ENCODE data around the gene PCDH12. TPM values are rescaled to one million over a fixed set of nuclear protein-coding genes. Genes with fewer than 3 reads are reported as not detected.

The PCDH12 gene
- total RNA-seq, 1 donor from 2014 or later = 3.2 TPM

DNA sequence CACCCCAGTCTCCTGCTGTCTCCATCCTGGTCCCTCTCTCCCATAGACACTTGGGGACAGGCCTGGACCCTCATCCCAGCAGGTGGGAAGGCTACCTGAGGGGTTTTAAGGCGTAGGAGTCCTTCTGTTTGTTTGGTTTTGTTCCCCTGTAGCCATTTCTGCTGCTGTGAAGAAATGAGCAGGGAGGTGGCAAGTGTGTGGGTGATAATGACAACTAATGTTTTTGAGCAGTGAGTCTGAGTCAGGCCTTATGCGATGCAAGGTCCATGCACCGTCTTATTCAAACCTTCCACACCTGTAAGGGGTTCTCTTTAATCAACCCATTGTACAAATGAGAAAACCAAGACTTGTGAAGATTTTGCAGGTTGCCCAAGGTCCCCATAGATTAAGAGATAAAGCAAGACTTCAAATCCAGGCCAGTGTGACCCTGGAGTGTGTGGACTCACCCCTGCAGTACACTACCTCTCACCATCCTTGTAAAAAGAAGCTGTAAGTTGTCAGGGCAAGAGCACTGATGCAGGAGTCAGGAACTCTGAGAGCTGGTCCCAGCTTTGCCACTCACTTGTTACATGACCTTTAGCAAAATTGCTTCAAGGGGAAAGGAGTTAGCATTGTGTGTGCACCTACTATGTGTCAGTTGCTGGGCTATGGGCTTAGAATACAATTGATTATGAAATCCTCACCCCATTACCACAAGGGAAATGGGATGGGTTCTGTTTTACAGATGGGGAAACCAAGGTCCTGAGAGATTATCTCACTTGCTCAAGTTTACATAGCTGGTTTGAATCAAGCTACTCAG, 7.6 kb downstream of the PCDH12 start:
- TF ChIP-seq POLR2AphosphoS5 (IDR thresholded peaks at IDR 0.05; ENCODE audit: insufficient read depth in 1 of 2, low read depth in 1 of 2) (no peak), POLR2A (IDR thresholded peaks at IDR 0.05) (no peak)
- TF ChIP-seq, protein P1, sequence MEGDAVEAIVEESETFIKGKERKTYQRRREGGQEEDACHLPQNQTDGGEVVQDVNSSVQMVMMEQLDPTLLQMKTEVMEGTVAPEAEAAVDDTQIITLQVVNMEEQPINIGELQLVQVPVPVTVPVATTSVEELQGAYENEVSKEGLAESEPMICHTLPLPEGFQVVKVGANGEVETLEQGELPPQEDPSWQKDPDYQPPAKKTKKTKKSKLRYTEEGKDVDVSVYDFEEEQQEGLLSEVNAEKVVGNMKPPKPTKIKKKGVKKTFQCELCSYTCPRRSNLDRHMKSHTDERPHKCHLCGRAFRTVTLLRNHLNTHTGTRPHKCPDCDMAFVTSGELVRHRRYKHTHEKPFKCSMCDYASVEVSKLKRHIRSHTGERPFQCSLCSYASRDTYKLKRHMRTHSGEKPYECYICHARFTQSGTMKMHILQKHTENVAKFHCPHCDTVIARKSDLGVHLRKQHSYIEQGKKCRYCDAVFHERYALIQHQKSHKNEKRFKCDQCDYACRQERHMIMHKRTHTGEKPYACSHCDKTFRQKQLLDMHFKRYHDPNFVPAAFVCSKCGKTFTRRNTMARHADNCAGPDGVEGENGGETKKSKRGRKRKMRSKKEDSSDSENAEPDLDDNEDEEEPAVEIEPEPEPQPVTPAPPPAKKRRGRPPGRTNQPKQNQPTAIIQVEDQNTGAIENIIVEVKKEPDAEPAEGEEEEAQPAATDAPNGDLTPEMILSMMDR (IDR thresholded peaks at IDR 0.05) = no peak
- H3K27ac ChIP-seq = no peak overlapping the region
- H3K27me3 ChIP-seq = no peaks in the 10 kb centered on the region
- no peaks in the 10 kb centered on the region for H3K36me3 ChIP-seq
- no peak overlapping the region for H3K4me3 ChIP-seq
- H3K4me1 ChIP-seq = peaks cover 11% of the 10 kb centered on the region
- DNase-seq (ENCODE audit: extremely low spot score in 2 of 2) = no peak
- intact Hi-C loops (cut with DNase I) = no loop called here
- no peaks in the 10 kb centered on the region for H3K9me3 ChIP-seq

DNA sequence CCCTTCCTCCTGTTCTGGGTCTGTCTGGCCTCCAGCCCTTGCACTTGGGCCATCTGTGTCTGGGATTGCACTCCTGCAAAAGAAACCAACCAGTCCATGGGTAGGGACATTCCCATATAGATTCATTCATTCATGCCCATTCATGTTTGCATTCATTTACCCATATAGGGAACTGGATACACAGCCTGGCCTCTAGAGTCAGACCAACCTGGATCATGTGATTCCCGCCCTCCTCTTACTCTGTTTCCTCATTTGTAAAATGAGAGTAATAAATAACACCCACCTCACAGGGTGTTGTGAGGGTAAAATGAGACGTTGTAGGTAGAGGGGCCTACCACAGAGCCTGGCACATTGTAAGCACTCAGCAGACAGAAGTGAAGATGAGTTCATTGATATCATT, 8.5 kb downstream of the PCDH12 start:
- H3K4me3 ChIP-seq = no peak overlapping the region
- no peaks in the 10 kb centered on the region for H3K36me3 ChIP-seq
- DNase-seq (ENCODE audit: extremely low spot score in 2 of 2) = no peak
- no peaks in the 10 kb centered on the region for H3K9me3 ChIP-seq
- H3K27me3 ChIP-seq = no peaks in the 10 kb centered on the region
- no peak overlapping the region for H3K27ac ChIP-seq
- H3K4me1 ChIP-seq = peaks cover 17% of the 10 kb centered on the region
- intact Hi-C loops (cut with DNase I) = no loop called here
- TF ChIP-seq, protein P1 (IDR thresholded peaks at IDR 0.05) = no peak
- TF ChIP-seq POLR2AphosphoS5 (IDR thresholded peaks at IDR 0.05; ENCODE audit: insufficient read depth in 1 of 2, low read depth in 1 of 2) = no peak
- no peak for TF ChIP-seq POLR2A (IDR thresholded peaks at IDR 0.05)

DNA sequence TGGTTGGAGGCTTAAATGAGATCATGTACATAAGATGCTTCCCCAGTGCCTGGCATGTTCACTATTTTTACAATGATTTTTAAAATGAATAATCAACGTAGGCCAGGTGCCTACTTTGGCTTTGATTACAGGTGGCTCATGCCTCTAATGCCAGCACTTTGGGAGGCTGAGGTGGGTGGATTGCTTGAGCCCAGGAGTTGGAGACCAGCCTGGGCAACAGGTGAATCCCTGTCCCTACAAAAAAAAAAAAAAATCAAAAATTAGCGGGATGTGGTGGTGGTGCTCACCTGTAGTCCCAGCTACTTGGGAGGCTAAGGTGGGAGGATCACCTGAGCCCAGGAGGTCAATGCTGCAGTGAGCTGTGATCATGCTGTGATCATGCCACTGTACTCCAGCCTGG, 9.2 kb downstream of the PCDH12 start:
- TF ChIP-seq, protein P1 (IDR thresholded peaks at IDR 0.05) = no peak
- TF ChIP-seq POLR2A (IDR thresholded peaks at IDR 0.05) (no peak), POLR2AphosphoS5 (IDR thresholded peaks at IDR 0.05; ENCODE audit: insufficient read depth in 1 of 2, low read depth in 1 of 2) (no peak)
- H3K4me1 ChIP-seq = peaks cover 17% of the 10 kb centered on the region
- no peak for DNase-seq (ENCODE audit: extremely low spot score in 2 of 2)
- no peaks in the 10 kb centered on the region for H3K27me3 ChIP-seq
- no peak overlapping the region for H3K4me3 ChIP-seq
- intact Hi-C loops (cut with DNase I) = no loop called here
- no peaks in the 10 kb centered on the region for H3K9me3 ChIP-seq
- no peak overlapping the region for H3K27ac ChIP-seq
- no peaks in the 10 kb centered on the region for H3K36me3 ChIP-seq

- DNase-seq (ENCODE audit: extremely low spot score in 2 of 2) = no peak
- Histone ChIP-seq H3K36me3 (no peaks in the 10 kb centered on the region), H3K27ac (no peak overlapping the region), H3K4me3 (no peak overlapping the region), H3K9me3 (no peaks in the 10 kb centered on the region), H3K27me3 (no peaks in the 10 kb centered on the region), H3K4me1 (peaks cover 21% of the 10 kb centered on the region)
- intact Hi-C loops (cut with DNase I) = no loop called here
- TF ChIP-seq POLR2AphosphoS5 (IDR thresholded peaks at IDR 0.05; ENCODE audit: insufficient read depth in 1 of 2, low read depth in 1 of 2) (no peak), POLR2A (IDR thresholded peaks at IDR 0.05) (no peak)
- TF ChIP-seq, protein P1 (IDR thresholded peaks at IDR 0.05) = no peak
Observed at GRCh38 chr5:141947316-141947715, 10.7 kb downstream of the PCDH12 start.

- intact Hi-C loops (cut with DNase I) = no loop called here
- no peak for DNase-seq (ENCODE audit: extremely low spot score in 2 of 2)
Observed at GRCh38 chr5:141945511-141946051, 12.4 kb downstream of the PCDH12 start.

More at GRCh38 chr5:141945511-141946051, 12.4 kb downstream of the PCDH12 start:
- Histone ChIP-seq H3K27me3 (no peaks in the 10 kb centered on the region), H3K27ac (no peak overlapping the region), H3K4me3 (no peak overlapping the region), H3K4me1 (peaks cover 35% of the 10 kb centered on the region), H3K9me3 (no peaks in the 10 kb centered on the region), H3K36me3 (no peaks in the 10 kb centered on the region)
- no peak for TF ChIP-seq POLR2A (IDR thresholded peaks at IDR 0.05)
- TF ChIP-seq, protein P1 (IDR thresholded peaks at IDR 0.05) = no peak
- no peak for TF ChIP-seq POLR2AphosphoS5 (IDR thresholded peaks at IDR 0.05; ENCODE audit: insufficient read depth in 1 of 2, low read depth in 1 of 2)

Measured in vagina (tissue), 2 donors.